Vagina (tissue), 2 donors: ENCODE results near the gene RAB3GAP2. TPM values are rescaled to one million over a fixed set of nuclear protein-coding genes. Genes with fewer than 3 reads are reported as not detected.

ENCODE experiments used
- DNase-seq, 2 donors: peaks; one replicate each; pipeline ENCODE4 v3.0.0-alpha.2; 2017; ENCODE audit errors: extremely low spot score in 2 of 2
- H3K27ac ChIP-seq: fragments of 200-600 bp; sonication (generic); one replicate; pipeline ENCODE4 v1.5.1; 2019
- H3K27me3 ChIP-seq: fragments of 200-600 bp; sonication (generic); one replicate; pipeline ENCODE4 v1.5.1; 2019
- H3K36me3 ChIP-seq, 2 donors: fragments of 200-600 bp; sonication (generic); one replicate each; pipeline ENCODE4 v1.5.1; 2017 to 2019
- H3K4me1 ChIP-seq: fragments of 200-600 bp; sonication (generic); one replicate; pipeline ENCODE4 v1.5.1; 2019
- H3K4me3 ChIP-seq, 2 donors: fragments of 200-600 bp; sonication (generic); 1 replicate in 1 of 2; 2 replicates in 1 of 2; pipeline ENCODE4 v1.5.1; 2016 to 2019
- H3K9me3 ChIP-seq: fragments of 200-600 bp; sonication (generic); one replicate; pipeline ENCODE4 v1.5.1; 2019
- POLR2A ChIP-seq, 2 donors: fragments of 450-650 bp; IDR thresholded peaks; one replicate each; pipeline ENCODE4 v1.6.1; 2017; ENCODE audit warnings: antibody characterized with exemption in 2 of 2, mild to moderate bottlenecking in 2 of 2, moderate library complexity in 2 of 2
- POLR2AphosphoS5 ChIP-seq, 2 donors: sonication (generic); formaldehyde crosslinking; IDR thresholded peaks; one replicate each; pipeline ENCODE4 v1.9.0; 2017; ENCODE audit warnings: antibody characterized with exemption in 2 of 2, mild to moderate bottlenecking in 2 of 2, low read depth in 1 of 2; ENCODE audit not compliant: insufficient read depth in 1 of 2
- intact Hi-C: fragments of 100-400 bp; cut with DNase I; formaldehyde crosslinking; loops from one replicate; pipeline ENCODE4 v1.15.1; 2023
- total RNA-seq: library from RNA; depleted of rRNA; stranded (reverse); fragments of >200 nt; gene quantifications from one replicate; pipeline ENCODE4 v1.2.3, GENCODE V29; 2016
- TF ChIP-seq, protein P1 (sequence below), 3 experiments: fragments of 450-650 bp in 2 of 3; fragments of 200-600 bp in 1 of 3; sonication (generic) in 1 of 3; IDR thresholded peaks; one replicate each; pipeline ENCODE4 v1.5.1; 2017 to 2019; ENCODE audit warnings: antibody characterized with exemption in 3 of 3, mild to moderate bottlenecking in 2 of 3, moderate library complexity in 2 of 3

RAB3GAP2 gene
- total RNA-seq, 1 donor from 2014 or later = 16.9 TPM

DNA sequence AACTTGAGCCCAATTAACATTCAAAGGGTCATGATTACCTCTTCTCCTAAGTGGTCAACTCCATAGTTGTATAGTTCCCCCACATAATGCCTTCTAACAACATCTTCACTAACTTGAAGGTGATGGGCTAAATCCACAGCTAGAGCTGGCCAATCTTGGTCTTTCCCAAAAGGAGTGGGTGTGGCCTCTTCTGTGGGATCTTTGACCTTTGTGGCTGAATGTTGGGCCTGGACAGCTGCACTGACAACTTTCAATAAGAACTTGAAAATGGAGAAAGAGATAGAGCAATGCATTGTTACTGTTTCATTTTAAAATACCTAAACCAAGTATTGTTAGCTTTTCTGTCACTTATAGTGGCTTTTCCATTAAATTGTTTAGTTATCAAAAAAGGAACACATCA lies 119.1 kb downstream of the RAB3GAP2 start:
- Histone ChIP-seq H3K9me3 (no peaks in the 10 kb centered on the region), H3K4me1 (no peaks in the 10 kb centered on the region), H3K27ac (no peak overlapping the region), H3K36me3 (peaks cover 0 to 63% of the 10 kb centered on the region in 2 donors), H3K4me3 (no peak overlapping the region), H3K27me3 (no peaks in the 10 kb centered on the region)
- TF ChIP-seq POLR2A (IDR thresholded peaks at IDR 0.05) (no peak), POLR2AphosphoS5 (IDR thresholded peaks at IDR 0.05; ENCODE audit: insufficient read depth in 1 of 2, low read depth in 1 of 2) (no peak)
- TF ChIP-seq, protein P1, sequence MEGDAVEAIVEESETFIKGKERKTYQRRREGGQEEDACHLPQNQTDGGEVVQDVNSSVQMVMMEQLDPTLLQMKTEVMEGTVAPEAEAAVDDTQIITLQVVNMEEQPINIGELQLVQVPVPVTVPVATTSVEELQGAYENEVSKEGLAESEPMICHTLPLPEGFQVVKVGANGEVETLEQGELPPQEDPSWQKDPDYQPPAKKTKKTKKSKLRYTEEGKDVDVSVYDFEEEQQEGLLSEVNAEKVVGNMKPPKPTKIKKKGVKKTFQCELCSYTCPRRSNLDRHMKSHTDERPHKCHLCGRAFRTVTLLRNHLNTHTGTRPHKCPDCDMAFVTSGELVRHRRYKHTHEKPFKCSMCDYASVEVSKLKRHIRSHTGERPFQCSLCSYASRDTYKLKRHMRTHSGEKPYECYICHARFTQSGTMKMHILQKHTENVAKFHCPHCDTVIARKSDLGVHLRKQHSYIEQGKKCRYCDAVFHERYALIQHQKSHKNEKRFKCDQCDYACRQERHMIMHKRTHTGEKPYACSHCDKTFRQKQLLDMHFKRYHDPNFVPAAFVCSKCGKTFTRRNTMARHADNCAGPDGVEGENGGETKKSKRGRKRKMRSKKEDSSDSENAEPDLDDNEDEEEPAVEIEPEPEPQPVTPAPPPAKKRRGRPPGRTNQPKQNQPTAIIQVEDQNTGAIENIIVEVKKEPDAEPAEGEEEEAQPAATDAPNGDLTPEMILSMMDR (IDR thresholded peaks at IDR 0.05) = no peak
- intact Hi-C loops = no loop called here
- no peak for DNase-seq

DNA sequence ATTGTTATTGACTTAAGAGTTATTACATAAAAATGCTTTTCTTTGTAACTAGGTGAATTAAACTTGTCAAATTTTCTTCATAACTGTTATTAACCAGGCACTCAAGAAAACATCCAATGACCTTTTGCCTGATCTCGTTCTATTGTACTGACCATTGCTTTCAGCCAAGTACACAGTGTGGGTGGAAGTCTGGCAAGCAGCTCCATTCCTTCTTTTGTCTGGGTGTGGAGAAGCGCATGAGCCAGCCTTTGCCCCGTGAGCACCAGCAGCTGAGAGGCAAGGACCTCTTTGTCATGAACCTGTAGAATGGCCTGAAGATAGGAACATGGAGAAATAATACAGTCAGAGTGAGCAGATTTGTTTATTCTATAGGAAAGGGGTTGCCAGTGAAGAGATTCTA lies 120.8 kb downstream of the RAB3GAP2 start:
- no peak overlapping the region for H3K27ac ChIP-seq
- no peak for DNase-seq
- H3K27me3 ChIP-seq = no peaks in the 10 kb centered on the region
- H3K4me3 ChIP-seq = no peak overlapping the region
- H3K36me3 ChIP-seq = peaks cover 0 to 67% of the 10 kb centered on the region in 2 donors
- no peaks in the 10 kb centered on the region for H3K4me1 ChIP-seq
- no peaks in the 10 kb centered on the region for H3K9me3 ChIP-seq
- no peak for TF ChIP-seq POLR2AphosphoS5 (IDR thresholded peaks at IDR 0.05; ENCODE audit: insufficient read depth in 1 of 2, low read depth in 1 of 2)
- no peak for TF ChIP-seq POLR2A (IDR thresholded peaks at IDR 0.05)
- TF ChIP-seq, protein P1 (IDR thresholded peaks at IDR 0.05) = no peak
- intact Hi-C loops = no loop called here

DNA sequence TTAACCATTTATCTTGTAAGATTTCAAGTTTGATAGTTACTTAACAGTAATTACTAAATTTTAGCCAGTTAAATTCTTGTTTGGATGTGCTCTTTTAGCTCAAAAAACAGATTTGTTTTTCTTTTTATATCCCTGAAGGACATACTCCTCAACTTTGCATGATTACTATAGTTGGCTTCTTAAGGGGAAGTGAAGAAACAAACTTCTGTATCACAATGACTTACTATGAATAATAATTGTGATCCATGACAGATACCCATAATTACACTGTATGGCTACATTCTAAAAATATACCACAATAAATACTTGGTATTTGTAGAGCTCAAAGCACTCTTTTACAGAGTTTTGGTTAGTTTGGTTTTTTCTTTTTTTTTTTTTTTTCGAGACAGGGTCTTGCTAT lies 122.5 kb downstream of the RAB3GAP2 start:
- H3K4me3 ChIP-seq = no peak overlapping the region
- H3K27ac ChIP-seq = no peak overlapping the region
- no peaks in the 10 kb centered on the region for H3K9me3 ChIP-seq
- DNase-seq = no peak
- H3K4me1 ChIP-seq = no peaks in the 10 kb centered on the region
- TF ChIP-seq POLR2AphosphoS5 (IDR thresholded peaks at IDR 0.05; ENCODE audit: insufficient read depth in 1 of 2, low read depth in 1 of 2) (no peak), POLR2A (IDR thresholded peaks at IDR 0.05) (no peak)
- TF ChIP-seq, protein P1 (IDR thresholded peaks at IDR 0.05) = no peak
- intact Hi-C loops = no loop called here
- H3K27me3 ChIP-seq = no peaks in the 10 kb centered on the region
- H3K36me3 ChIP-seq = peaks cover 0 to 59% of the 10 kb centered on the region in 2 donors

DNA sequence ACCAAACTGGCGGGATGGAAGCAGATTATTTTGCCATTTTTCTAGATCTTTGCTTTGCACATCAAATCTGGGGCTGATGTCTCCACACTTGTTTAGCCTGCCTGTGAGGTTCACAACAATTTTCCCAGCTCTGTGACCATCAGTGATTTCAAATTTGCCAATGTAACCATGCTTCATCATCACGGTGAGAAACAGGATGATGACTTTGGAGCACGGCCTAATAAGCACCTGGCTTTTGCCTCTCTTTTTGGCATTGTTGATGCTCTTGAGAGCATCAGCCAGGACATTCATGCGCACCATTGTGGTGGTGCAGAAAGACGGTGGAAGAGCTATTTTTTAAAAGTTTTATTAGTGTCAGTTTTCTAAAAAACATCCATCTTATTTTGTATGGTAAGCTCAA lies 128.2 kb downstream of the RAB3GAP2 start:
- no peak overlapping the region for H3K27ac ChIP-seq
- no peaks in the 10 kb centered on the region for H3K4me1 ChIP-seq
- intact Hi-C loops = no loop called here
- peaks cover 0 to 59% of the 10 kb centered on the region in 2 donors for H3K36me3 ChIP-seq
- no peak for TF ChIP-seq POLR2AphosphoS5 (IDR thresholded peaks at IDR 0.05; ENCODE audit: insufficient read depth in 1 of 2, low read depth in 1 of 2)
- no peak for TF ChIP-seq POLR2A (IDR thresholded peaks at IDR 0.05)
- TF ChIP-seq, protein P1 (IDR thresholded peaks at IDR 0.05) = no peak
- H3K9me3 ChIP-seq = no peaks in the 10 kb centered on the region
- H3K4me3 ChIP-seq = no peak overlapping the region
- no peak for DNase-seq
- H3K27me3 ChIP-seq = no peaks in the 10 kb centered on the region

DNA sequence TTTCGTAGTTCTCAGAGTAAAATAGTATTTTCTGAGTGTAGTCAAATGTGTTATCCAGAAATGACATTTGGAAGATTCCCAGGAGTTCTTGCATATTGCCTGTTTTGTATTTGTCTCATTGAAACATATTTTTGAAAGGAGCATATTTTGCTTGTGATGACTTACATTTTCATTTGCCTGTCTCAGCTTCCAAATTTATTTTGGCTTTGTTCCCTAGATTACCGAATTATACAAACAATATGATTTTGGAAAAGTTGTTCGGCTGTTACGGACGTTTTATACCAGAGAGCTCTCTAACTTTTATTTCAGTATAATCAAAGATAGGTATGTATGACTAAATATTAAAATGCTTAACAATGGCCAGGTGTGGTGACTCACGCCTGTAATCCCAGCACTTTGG lies 132.3 kb downstream of the RAB3GAP2 start:
- intact Hi-C loops = no loop called here
- H3K27me3 ChIP-seq = no peaks in the 10 kb centered on the region
- no peaks in the 10 kb centered on the region for H3K4me1 ChIP-seq
- peaks cover 0 to 56% of the 10 kb centered on the region in 2 donors for H3K36me3 ChIP-seq
- H3K27ac ChIP-seq = no peak overlapping the region
- H3K4me3 ChIP-seq = no peak overlapping the region
- DNase-seq = no peak
- TF ChIP-seq POLR2A (IDR thresholded peaks at IDR 0.05) = no peak
- TF ChIP-seq, protein P1 (IDR thresholded peaks at IDR 0.05) = no peak
- no peak for TF ChIP-seq POLR2AphosphoS5 (IDR thresholded peaks at IDR 0.05; ENCODE audit: insufficient read depth in 1 of 2, low read depth in 1 of 2)
- H3K9me3 ChIP-seq = no peaks in the 10 kb centered on the region
